ENCODE data around the gene SOWAHA. TPM values are rescaled to one million over a fixed set of nuclear protein-coding genes. Genes with fewer than 3 reads are reported as not detected.

Gene SOWAHA
- total and polyA plus RNA-seq, 2 of the 8 experiments (the other 6 are each of a cell fraction or from before 2014, with no cell fraction given), result 0.09 to 0.11 TPM

GRCh38 chr5:132816554-132816953 is 3.5 kb downstream of the SOWAHA start:
- DNase-seq (ENCODE audit: low read depth in 1 of 2, low spot score in 2 of 2), result no peak
- Histone ChIP-seq H3K36me3 (ENCODE audit: control insufficient read depth in 2 of 4, insufficient read depth in 4 of 4, low read length in 3 of 4) (peaks cover 0 to 4% (median 0%) of the 10 kb centered on the region in 4 experiments; a peak in 1 of 8 replicates), H4K8ac (ENCODE audit: extremely low read depth, insufficient read depth, low read length) (no peak overlapping the region), H2AFZ (ENCODE audit: low read length) (no peak overlapping the region), H2BK120ac (replicated peaks; ENCODE audit: low read depth, low read length) (no peak overlapping the region), H2BK15ac (ENCODE audit: low read length) (no peak overlapping the region), H3K14ac (ENCODE audit: insufficient read length) (no peak overlapping the region), H2BK20ac (ENCODE audit: low read length) (no peak overlapping the region), H3K9ac (replicated peaks in 1 of 4; ENCODE audit: extremely low read depth in 1 of 4, low read depth in 3 of 4, low read length in 3 of 4) (no peak overlapping the region), H3K23ac (ENCODE audit: insufficient read length) (no peak overlapping the region), H3K27me3 (replicated peaks in 1 of 4; ENCODE audit: control insufficient read depth in 3 of 4, extremely low read depth in 1 of 4, insufficient read depth in 3 of 4, low read length in 3 of 4) (peaks cover 32 to 51% (median 44%) of the 10 kb centered on the region in 4 experiments), H2BK5ac (ENCODE audit: low read depth, low read length) (no peak overlapping the region), H3K9me3 (ENCODE audit: insufficient read depth in 2 of 2, low read depth in 1 of 2, low read length in 1 of 2) (peaks cover 0 to 9% of the 10 kb centered on the region in 2 experiments; a peak in 2 of 4 replicates), H2BK12ac (ENCODE audit: low read depth, low read length) (no peak overlapping the region), H4K20me1 (replicated peaks in 1 of 2; ENCODE audit: control insufficient read depth in 1 of 2, insufficient read depth in 2 of 2, low read length in 2 of 2) (peaks cover 0 to 5% of the 10 kb centered on the region in 2 experiments), H4K91ac (replicated peaks; ENCODE audit: insufficient read length, low read length) (no peak overlapping the region), H3K56ac (replicated peaks; ENCODE audit: insufficient read length, low read depth, low read length) (no peak overlapping the region), H3K23me2 (ENCODE audit: low read depth, low read length) (peaks cover 4% of the 10 kb centered on the region; the same call in 1 of the 2 replicates), H2AK5ac (ENCODE audit: low read depth, low read length) (no peak overlapping the region), H3K4me1 (replicated peaks in 1 of 4; ENCODE audit: control insufficient read depth in 3 of 4, insufficient read depth in 4 of 4, low read length in 3 of 4) (peaks cover 0 to 3% (median 0%) of the 10 kb centered on the region in 4 experiments; a peak in 2 of 7 replicates), H3K4ac (replicated peaks; ENCODE audit: insufficient read length, low read depth, low read length) (no peak overlapping the region), H3K4me2 (ENCODE audit: insufficient read depth in 1 of 2, low read depth in 2 of 2, low read length in 2 of 2) (no peak overlapping the region), H3K27ac (ENCODE audit: low read depth, low read length) (no peak overlapping the region), H3K4me3 (ENCODE audit: extremely low read depth in 1 of 4, insufficient read depth in 2 of 4, low read depth in 3 of 4, low read length in 4 of 4) (no peak overlapping the region), H3K79me1 (ENCODE audit: low read depth, low read length) (no peaks in the 10 kb centered on the region), H3K18ac (ENCODE audit: extremely low read depth, low read length) (no peak overlapping the region), H3K79me2 (ENCODE audit: control insufficient read depth in 1 of 2, insufficient read depth in 2 of 2, low read length in 2 of 2) (no peaks in the 10 kb centered on the region), H4K5ac (ENCODE audit: insufficient read length, low read depth, low read length) (no peak overlapping the region)
- CTCF ChIA-PET (ENCODE audit: partially characterized antibody), result interaction anchor here (2.8 to 19.7 kb wide), 3 partner anchors 15 to 289 kb away, joined by 9 to 322 read pairs (median 77); partner anchors contain the start of genes CCNI2 and SHROOM1
- no peak for FAIRE-seq
- POLR2A ChIA-PET (ENCODE audit: partially characterized antibody), result no interaction called here
- no peak for TF ChIP-seq EGR1 (IDR thresholded peaks at IDR 0.05; ENCODE audit: borderline replicate concordance, low read depth, low read length)
- no peak for TF ChIP-seq USF2 (IDR thresholded peaks at IDR 0.05; ENCODE audit: low read length)
- TF ChIP-seq PHF8 (conservative IDR thresholded peaks at IDR 0.05; ENCODE audit: low read depth, low read length), result no peak
- no peak for TF ChIP-seq SP4 (IDR thresholded peaks at IDR 0.05; ENCODE audit: low read length)
- TF ChIP-seq CREB1 (IDR thresholded peaks at IDR 0.05), result no peak
- TF ChIP-seq BRCA1 (IDR thresholded peaks at IDR 0.05; ENCODE audit: low read depth, low read length), result no peak
- no peak for TF ChIP-seq YY1 (IDR thresholded peaks at IDR 0.05; ENCODE audit: low read depth, low read length)
- no peak for TF ChIP-seq MAFK (IDR thresholded peaks at IDR 0.05; ENCODE audit: low read depth, low read length)
- TF ChIP-seq EZH2 (IDR thresholded peaks at IDR 0.05; ENCODE audit: low read depth, low read length, severe bottlenecking), result no peak
- no peak for TF ChIP-seq SP1 (IDR thresholded peaks at IDR 0.05; ENCODE audit: low read depth, low read length)
- TF ChIP-seq CHD2 (IDR thresholded peaks at IDR 0.05; ENCODE audit: low read length), result no peak
- no peak for TF ChIP-seq JUN (IDR thresholded peaks at IDR 0.05; ENCODE audit: low read depth, low read length)
- no peak for TF ChIP-seq GABPA (IDR thresholded peaks at IDR 0.05; ENCODE audit: borderline replicate concordance, insufficient read depth, low read length)
- TF ChIP-seq ASH2L (IDR thresholded peaks at IDR 0.05; ENCODE audit: low read length), result no peak
- no peak for TF ChIP-seq FOSL1 (IDR thresholded peaks at IDR 0.05; ENCODE audit: insufficient read depth, low read depth, low read length)
- TF ChIP-seq RFX5 (IDR thresholded peaks at IDR 0.05; ENCODE audit: borderline replicate concordance, low read depth, low read length), result no peak
